COR-L47 (cell line): ENCODE results near the gene TOMM7.

Experiments
- DNase-seq: peaks from one replicate; lab custom pipeline; 2025; lab: John Stamatoyannopoulos, UW

The TOMM7 gene

GRCh38 chr7:22822486-22823141 lies at the start of gene TOMM7:
TSS of gene TOMM7 (minus strand) at chr7:22822849. CDS start at chr7:22822779, 70 bp downstream.
- DNase-seq, result peak; percentile 97

- no peak for DNase-seq
These were observed 49.6 kb upstream of the TOMM7 start for GRCh38 chr7:22872096-22872807.

GRCh38 chr7:22871661-22872060 lies 49.0 kb upstream of the TOMM7 start:
- DNase-seq, result no peak

DNA sequence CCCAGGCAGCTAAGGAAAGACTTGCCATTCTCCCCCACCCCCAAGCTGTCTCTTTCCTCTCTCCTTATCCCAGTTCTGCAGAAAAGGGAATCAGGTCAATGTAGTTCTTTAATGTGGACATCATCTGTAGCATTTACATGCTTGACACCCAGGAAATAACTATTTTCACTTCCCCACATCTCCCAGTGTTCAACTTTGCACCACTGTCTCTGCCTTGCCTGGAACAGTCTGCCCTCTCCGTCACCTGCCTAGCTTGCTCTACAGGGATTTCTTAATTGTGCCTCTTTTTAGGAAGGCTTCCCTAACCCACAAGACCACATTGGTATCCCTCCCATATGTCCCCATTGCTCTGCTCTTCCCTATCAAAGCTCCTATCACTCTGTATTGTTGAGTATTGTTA lies 45.9 kb upstream of the TOMM7 start:
- no peak for DNase-seq

DNA sequence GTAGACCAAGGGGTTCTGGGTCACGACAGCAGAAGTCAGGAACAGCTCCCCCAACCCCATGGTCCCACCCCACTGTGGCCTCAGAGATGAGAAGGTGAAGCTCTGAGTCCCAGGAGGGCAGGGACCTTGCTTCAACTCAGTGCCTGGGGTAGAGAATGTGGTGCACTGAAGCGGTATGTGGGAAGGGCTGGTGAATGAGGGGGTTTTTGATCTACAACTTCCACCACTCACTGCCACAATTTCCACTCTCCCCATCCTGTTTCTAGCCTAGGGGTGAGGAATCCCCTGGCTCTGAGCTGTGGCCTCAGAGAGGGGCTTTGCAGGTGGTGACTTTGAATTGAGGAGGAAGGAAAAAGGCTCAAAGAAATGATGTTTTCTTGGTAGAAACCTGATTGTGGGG lies 44.9 kb upstream of the TOMM7 start:
- DNase-seq, result no peak

DNA sequence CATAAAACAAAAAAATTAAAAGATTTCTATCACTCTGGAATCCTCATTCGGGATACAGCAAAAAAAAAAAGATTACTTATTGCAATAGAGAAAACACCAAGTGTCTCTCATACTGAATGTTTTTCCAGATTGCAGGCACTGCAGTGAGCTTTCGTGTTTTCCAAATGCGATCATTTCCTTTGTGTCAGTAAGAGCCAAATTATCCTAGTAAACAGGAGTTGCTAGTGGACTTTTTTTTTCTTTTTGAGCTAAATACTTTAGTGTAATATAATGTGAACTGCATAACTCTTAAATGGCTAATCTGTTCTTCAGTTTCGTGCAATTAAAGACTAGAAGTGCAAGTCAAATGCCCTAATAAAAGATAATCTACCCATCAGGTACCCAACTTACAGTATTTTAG lies 44.4 kb upstream of the TOMM7 start:
- DNase-seq, result no peak

DNA sequence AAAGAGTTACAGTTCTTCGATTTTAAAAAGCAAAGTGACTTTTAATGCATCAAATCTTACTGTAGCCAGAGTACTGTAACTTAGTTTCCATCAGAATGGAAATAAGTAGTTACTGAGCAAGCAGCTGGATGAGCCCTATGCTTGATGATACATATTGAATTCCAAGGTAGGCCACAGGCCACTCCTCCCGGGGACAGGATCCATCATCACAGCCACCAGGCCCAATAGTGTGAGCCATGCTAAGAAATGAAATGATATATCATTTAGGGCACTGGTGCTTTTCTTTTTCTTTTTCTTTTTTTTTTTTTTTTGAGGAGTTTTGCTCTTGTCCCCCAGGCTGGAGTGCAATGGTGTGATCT lies 42.9 kb upstream of the TOMM7 start:
- DNase-seq, result no peak

GRCh38 chr7:22864855-22865601 lies 42.4 kb upstream of the TOMM7 start:
- DNase-seq, result no peak

DNA sequence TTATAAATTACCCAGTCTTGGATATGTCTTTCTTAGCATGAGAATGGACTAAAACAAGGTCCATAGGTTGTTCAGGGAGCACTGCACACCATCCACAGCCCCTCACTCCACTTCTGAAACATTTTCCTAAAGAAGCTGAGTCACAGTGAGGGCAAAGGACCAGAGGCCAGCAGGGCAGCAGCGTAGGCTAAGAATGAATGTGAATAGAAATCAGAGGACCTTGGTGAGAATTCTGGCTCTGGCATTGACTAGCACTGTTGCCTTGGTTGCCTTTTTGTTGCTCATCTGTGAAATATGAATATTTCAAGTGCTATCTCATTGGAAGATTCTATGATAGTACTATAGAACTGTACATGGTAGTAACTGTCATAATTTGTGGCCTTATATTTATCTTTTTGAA lies 41.7 kb upstream of the TOMM7 start:
- no peak for DNase-seq

GRCh38 chr7:22863156-22863899 lies 40.7 kb upstream of the TOMM7 start:
- DNase-seq, result no peak

DNA sequence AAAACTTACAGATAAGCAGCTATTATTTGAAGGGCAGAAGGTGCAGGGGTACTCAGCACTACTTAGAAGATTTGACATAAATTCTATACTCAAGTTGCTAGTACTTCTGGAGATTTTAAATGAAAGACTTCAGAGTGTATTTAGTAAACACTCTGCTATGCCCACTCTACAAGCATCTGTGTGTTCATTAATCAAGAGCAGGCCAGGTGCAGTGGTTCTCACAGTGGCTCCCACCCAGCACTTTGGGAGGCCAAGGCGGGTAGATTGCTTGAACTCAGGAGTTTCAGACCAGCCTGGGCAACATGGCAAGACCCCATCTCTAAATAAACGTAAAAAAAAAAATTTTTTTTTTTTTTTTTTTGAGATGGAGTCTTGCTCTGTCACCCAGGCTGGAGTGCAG lies 38.9 kb upstream of the TOMM7 start:
- DNase-seq, result no peak

DNA sequence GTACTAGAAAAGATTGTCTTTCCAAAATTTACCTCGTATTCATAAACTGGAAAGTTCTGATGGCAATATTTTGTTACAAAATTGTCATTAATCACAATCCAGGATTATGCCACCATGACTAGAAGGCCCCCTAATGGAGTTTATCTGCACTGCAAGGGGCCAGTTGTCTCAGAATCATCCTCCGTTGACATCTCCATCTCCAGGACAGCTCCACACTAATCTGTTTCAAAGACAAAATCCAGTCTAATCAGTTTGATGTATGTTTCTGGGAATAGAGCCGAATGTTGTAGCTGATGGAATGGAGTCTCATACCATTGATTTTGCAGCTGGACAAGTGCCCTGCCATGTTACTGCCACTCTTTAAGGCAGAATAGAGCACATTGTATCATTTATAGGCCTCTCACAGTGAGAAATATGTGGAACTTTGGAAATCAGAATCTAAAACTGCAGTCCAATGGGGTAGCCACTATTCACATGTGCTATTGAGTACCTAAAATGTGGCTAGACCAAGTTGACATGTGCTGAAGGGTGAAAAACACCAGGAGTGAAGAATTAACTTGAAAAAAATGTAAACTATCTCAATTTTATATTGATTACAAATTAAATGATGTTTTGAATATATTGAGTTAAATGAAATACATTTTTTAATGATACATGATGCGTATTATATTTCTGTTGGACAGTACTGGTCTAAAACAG lies 38.3 kb upstream of the TOMM7 start:
- no peak for DNase-seq

- no peak for DNase-seq
These were observed 37.7 kb upstream of the TOMM7 start for GRCh38 chr7:22860337-22860736.

DNA sequence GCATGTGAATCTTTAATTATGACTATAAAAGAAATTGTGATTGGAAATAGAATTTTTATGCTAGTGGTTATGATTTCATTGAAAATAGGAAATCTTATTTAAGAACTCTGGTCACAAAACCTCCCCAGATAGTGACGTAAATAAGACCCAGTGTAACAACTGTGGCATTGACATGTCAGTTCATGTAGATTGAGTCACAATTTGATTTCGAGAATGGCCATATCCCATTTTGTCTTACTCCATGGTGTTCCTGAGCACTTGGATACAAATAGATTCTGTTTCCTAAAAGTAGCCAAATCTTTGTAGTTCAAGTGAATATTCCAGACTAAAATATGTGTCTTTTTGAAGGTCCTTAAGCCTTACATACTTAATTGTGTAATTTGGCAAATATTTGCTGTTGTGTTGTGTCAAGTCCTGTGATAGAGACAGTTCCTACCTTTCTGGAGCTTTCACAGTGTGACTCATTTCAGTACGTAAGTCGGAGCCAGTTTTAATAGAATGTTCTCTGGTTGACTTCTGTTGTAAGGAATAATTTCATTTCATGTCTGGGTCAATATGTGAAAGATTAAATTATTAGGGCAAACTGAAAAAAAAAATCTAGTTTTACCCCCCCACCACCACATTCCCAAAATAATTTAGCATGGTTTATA lies 37.1 kb upstream of the TOMM7 start:
- no peak for DNase-seq

DNA sequence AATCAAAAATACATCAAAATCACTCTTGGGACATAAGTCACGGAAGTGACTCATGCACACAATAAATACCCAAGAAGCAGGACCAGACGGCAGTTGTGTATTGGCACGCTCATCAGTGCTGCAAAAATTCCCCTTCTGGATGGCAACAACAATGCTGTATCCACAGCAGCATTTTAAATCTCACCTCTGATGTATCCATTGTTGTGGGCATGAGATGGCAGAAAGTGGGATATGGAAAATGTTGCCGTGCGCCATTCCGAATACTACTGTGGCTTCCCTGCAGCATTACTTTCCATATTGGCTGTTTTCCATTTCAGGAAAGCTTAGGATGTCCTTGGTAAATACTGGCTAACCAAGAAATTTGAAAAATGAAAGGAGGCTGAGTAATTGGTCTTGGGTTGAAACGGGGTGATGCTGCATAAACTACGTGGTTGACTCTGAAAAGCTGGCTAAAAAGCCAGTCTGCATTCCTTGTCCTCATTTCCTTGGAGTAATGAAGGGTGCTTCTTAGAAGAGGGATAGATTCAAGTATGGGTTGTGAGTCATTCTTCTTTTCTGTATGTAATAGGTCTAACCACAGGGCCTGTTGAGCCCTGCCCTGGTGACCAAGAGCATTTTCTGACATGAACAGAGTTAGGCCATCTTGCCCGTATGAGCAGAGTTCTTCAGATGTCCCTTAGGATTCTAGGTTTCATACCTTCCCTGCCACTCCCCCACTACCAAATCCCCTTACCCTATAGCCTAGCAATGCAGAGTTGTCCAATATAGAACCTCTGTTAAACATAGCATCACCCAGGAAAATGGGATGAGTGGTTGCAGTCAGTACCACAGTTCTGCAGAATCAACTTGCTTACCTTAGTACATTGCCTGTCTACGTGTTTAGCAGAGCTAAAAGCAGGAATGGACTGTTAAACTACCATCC lies 36.3 kb upstream of the TOMM7 start:
- DNase-seq, result no peak

- no peak for DNase-seq
These were observed 35.6 kb upstream of the TOMM7 start for GRCh38 chr7:22858274-22858639.

GRCh38 chr7:22856416-22856815 lies 33.8 kb upstream of the TOMM7 start:
- DNase-seq, result no peak

- no peak for DNase-seq
These were observed 32.4 kb upstream of the TOMM7 start for GRCh38 chr7:22855049-22855392.

- peak; percentile 26 for DNase-seq
These were observed 31.8 kb upstream of the TOMM7 start for GRCh38 chr7:22854158-22855048.
